ENCODE data around the gene FOXS1.
"Not testable (repeated sequence)": the region's sequence is repeated elsewhere in the genome, so short reads cannot be mapped to it uniquely, and the experiment has no call there.

Gene FOXS1

DNA sequence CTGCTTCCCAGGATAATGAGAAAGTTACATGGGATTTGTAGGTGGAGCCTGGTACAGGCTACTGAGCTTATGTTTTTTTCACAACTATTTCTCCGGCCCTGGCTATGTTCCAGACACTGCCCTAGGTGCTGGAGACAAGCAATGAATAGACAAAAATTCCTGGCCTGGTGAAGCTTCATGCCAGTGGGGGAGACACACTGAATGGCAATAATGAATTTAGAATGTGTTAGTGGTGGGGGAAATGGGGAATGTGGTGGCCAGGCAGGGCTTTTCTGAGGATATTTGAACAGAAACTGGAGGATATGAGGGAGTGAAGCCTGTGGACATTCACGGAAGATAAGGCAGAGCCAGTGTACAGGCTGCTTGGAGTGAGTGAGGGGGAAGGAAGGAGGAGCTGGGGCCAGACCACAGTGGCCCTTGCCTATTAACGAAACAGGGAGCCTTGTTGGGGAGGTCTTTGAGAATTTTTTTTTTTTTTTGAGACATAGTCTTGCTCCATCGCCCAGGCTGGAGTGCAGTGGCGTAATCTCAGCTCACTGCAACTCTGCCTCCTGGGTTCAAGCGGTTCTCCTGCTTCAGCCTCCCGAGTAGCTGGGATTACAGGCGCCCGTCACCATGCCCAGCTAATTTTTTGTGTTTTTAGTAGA, 6.6 kb downstream of the FOXS1 start:
- DNase-seq, result peak; percentile 36

DNA sequence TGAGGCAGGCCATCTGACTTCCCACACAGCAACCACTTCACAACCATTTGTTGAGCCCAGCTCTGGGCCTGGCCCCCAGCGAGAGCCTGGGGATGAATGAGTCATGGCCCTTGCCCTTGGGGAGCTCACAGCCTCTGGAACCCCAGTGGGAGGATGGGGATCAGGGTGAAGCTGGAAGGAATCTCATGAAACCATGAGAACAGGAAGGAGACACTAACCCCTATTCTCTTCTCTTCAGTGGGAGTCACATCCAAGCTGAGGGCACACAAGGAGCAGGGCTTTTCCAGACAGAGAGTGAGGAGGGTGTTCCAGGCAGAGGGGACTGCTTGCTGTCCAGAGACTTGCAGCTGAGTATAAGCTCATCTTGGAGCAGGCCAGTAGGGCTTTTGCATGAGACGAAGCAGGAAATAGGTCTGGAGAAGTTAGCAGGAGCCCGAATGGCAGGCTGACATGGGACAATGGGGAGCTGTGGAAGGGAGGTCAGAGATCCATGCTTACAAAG, 7.5 kb downstream of the FOXS1 start:
- DNase-seq, result peak; percentile 29

GRCh38 chr20:31836853-31837608, 8.4 kb downstream of the FOXS1 start:
- DNase-seq, result no peak

- peak; percentile 94 for DNase-seq
These were observed 9.2 kb downstream of the FOXS1 start for GRCh38 chr20:31835977-31836852.

- no peak for DNase-seq
These were observed 9.8 kb downstream of the FOXS1 start for GRCh38 chr20:31835554-31835953.

GRCh38 chr20:31833931-31834521, 11.4 kb downstream of the FOXS1 start:
- no peak for DNase-seq

DNA sequence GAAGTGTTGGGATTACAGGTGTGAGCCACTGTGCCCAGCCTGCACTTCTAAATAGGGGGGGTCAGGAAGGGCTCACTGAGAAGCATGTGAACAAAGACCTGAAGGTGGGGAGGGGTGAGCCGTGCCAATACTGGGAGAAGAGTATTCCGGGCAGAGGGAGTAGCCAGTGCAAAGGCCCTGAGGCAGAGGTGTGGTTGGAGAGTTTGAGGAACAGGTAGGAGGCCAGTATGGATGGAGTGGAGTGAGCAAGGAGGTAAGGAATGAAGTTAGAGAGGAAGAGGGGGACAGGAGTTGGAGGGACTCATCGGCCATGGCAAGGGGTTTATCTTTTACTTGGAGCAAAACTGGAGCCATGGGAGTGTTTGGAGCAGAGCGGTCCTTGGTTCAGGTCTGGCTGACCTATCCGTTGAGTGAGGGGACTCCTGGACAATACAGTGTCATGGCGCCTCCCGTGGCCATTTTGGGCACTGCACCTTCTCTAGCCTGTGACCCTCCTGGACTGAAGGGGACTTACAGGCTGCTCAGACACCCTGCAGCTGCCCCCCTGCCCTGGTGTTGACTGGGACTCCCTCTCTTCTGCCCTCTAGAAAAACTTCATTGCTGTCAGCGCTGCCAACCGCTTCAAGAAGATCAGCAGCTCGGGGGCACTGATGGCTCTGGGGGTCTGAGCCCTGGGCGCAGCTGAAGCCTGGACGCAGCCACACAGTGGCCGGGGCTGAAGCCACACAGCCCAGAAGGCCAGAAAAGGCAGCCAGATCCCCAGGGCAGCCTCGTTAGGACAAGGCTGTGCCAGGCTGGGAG, 12.1 kb downstream of the FOXS1 start:
- peak; percentile 80 for DNase-seq

DNA sequence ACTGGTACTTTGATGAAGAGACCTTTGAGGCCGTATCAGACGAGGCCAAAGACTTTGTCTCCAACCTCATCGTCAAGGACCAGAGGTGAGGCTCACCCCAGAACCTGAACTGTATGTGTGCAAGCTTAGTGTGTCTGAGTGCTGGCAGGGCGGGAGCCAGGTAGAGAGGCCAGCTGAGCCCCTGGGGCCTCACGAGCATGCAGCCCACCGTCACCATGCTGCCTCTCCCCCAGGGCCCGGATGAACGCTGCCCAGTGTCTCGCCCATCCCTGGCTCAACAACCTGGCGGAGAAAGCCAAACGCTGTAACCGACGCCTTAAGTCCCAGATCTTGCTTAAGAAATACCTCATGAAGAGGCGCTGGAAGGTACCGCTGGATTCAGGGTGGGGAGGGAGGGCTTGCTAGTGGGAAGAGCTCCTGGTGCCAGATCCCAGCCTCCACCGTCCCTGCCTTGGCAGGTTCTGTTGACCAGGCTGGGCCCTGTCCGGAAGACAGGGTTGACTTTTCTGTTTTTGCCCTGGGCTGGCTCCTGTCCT, 13.6 kb downstream of the FOXS1 start:
- DNase-seq, result no peak

DNA sequence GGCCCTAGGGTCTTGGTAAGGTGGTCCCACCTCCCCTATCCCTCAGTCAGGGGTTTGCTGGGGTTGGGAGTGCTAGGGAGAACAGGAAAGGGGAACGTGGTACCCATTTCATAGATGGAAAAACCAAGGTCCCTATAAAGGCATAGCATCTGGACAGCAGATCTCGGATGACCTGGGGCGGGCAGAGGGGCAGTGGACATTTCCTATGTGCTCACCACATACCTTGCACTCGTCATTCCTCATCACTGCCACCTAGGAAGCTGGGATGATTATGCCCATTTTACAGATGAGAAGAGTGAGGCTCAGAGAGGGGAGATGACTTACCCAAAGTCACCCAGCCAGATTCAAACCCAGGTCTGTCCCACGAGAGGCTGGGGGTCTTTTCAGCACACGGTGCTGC, 14.2 kb downstream of the FOXS1 start:
- DNase-seq, result no peak

GRCh38 chr20:31830406-31830981, 14.9 kb downstream of the FOXS1 start:
- DNase-seq, result no peak

DNA sequence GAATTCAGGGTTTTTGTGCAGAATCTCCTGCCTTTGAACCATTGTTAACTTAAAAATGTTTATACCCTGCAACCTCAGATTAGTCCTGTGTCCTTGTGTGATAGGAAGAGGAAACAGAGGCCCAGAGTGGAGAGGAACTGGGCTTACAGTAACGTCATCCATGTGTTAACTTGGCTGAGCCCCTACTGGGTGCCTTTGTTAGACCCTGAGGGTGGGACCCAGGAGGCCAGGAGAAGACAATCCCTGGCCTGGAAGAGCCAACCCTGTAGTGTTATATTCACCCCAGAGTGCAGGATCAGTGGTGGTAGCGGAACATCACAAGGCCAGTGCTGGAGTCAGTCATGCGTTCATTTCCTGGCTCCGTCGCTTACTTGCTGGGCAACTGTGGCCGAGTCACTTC, 15.7 kb downstream of the FOXS1 start:
- no peak for DNase-seq

DNA sequence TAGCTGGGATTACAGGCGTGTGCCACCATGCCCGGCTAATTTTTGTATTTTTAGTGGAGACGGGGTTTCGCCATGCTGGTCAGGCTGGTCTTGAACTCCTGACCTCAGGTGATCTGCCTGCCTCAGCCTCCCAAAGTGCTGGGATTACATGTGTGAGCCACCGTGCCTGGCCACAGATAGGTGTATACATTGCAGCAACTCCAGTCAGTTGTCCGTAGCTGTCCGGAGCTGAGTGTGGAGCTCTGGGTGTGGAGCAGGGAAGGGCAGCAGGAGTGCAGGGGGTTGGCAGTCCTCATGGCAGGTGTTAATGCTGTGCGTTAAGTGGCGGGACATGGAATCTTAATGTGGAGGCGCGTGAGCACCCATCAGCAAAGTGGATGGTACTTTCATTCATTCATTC, 17.4 kb downstream of the FOXS1 start:
- DNase-seq, result not testable (repeated sequence)

- no peak for DNase-seq
These were observed 18.3 kb downstream of the FOXS1 start for GRCh38 chr20:31827059-31827458.

DNA sequence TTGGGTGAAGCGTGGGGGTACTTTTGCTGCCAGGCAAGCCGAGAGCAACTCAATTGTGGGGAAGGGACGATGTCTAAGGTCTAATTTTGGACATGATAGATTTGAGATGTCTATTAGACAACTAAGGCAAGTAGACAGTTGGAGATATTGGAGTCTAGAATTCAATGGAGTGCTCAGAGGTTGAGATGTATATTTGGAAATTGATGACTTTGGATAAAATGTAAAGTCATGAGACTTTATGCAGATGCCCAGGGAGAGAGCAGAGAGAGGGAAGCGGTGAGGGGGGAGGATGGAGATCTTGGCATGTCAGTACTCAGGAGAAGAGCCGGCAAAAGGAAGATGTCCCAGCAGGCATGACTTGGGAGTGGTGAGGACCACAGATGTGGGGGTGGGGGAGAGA, 19.3 kb downstream of the FOXS1 start:
- DNase-seq, result no peak

DNA sequence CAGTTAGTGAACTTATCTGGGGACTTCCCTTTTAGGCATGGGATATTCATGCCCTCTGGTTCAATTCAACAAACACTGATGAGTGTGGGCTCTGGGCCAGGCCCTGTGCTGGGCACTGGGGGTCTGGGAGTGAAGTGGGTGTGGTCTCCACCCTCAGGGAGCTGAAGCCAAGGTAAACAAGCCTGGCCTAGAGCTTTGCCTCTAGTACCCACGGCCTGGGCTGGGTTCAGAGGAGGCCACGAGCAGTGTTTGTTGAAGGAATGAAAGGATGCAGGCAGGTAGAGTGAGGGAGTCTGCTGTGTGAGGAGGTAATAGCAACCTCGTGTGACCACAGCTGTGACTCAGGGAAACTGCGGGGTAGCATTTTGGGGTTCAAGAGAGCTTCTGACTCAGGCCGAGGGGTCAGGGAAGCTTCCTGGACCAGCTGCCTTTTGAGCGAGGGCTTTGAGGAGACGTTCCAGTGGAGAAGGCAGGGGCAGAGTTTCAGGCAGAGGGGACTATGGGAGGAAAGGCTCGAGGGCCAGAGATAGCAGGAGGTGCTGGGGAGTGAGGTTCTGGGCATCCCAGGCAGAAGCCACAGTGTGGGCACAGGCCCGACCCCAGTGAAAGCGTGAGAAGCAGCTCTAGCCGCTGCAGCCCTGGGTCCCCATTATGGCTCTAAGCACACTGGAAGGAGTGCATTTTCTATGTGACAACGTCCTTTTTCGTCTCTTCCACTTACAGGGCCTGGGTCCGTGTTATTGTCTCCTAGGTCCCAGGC, 20.7 kb downstream of the FOXS1 start:
- no peak for DNase-seq

- no peak for DNase-seq
These were observed 21.3 kb downstream of the FOXS1 start for GRCh38 chr20:31824125-31824485.

- DNase-seq, result no peak
These were observed 21.9 kb downstream of the FOXS1 start for GRCh38 chr20:31823360-31824124.

GRCh38 chr20:31822421-31823330, 22.7 kb downstream of the FOXS1 start:
- DNase-seq, result peak; percentile 82

DNA sequence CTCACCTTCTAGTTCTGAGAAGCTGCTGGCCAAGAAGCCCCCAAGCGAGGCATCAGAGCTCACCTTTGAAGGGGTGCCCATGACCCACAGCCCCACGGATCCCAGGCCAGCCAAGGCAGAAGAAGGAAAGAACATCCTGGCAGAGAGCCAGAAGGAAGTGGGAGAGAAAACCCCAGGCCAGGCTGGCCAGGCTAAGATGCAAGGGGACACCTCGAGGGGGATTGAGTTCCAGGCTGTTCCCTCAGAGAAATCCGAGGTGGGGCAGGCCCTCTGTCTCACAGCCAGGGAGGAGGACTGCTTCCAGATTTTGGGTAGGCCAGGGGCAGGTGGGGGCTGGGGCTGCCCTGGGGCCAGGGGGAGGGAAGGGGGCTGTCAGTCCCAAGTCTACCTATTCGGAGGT, 24.0 kb downstream of the FOXS1 start:
- DNase-seq, result no peak

Measured in hematopoietic multipotent progenitor cell treated with erythropoietin and hydrocortisone succinate and interleukin-3 and kit ligand, for 4 days (in vitro differentiated cells).